NAMALWA (cell line): ENCODE data around the gene SPDEF.

Source experiments
- DNase-seq: peaks from one replicate; pipeline ENCODE4 v3.0.0-alpha.2; 2015; ENCODE audit warnings: low spot score

The SPDEF gene

GRCh38 chr6:34563513-34563870 lies 7.4 kb upstream of the SPDEF start:
- DNase-seq, result no peak

GRCh38 chr6:34562861-34563512 lies 6.9 kb upstream of the SPDEF start:
- no peak for DNase-seq

- no peak for DNase-seq
These were observed 6.2 kb upstream of the SPDEF start for GRCh38 chr6:34562350-34562749.

GRCh38 chr6:34561227-34561530 lies 5.0 kb upstream of the SPDEF start:
- no peak for DNase-seq

- DNase-seq, result no peak
These were observed 4.5 kb upstream of the SPDEF start for GRCh38 chr6:34560366-34561226.

GRCh38 chr6:34559651-34560365 lies 3.7 kb upstream of the SPDEF start:
- no peak for DNase-seq

- DNase-seq, result no peak
These were observed 2.1 kb upstream of the SPDEF start for GRCh38 chr6:34558172-34558714.

- no peak for DNase-seq
These were observed 1.1 kb upstream of the SPDEF start for GRCh38 chr6:34557228-34557627.

- no peak for DNase-seq
These were observed 364 bp upstream of the SPDEF start for GRCh38 chr6:34556493-34556892.

GRCh38 chr6:34555328-34555727 lies 801 bp downstream of the SPDEF start:
- DNase-seq, result no peak

- DNase-seq, result no peak
These were observed 1.2 kb downstream of the SPDEF start for GRCh38 chr6:34555007-34555322.

- no peak for DNase-seq
These were observed 1.7 kb downstream of the SPDEF start for GRCh38 chr6:34554291-34555006.

GRCh38 chr6:34553750-34554149 lies 2.4 kb downstream of the SPDEF start:
- no peak for DNase-seq

GRCh38 chr6:34553146-34553545 lies 3.0 kb downstream of the SPDEF start:
- DNase-seq, result no peak

- no peak for DNase-seq
These were observed 3.5 kb downstream of the SPDEF start for GRCh38 chr6:34552620-34553019.

- no peak for DNase-seq
These were observed 4.4 kb downstream of the SPDEF start for GRCh38 chr6:34551720-34552119.

GRCh38 chr6:34549804-34550202 lies 6.3 kb downstream of the SPDEF start:
- no peak for DNase-seq

GRCh38 chr6:34549026-34549803 lies 6.9 kb downstream of the SPDEF start:
- no peak for DNase-seq

GRCh38 chr6:34547701-34548644 lies 8.2 kb downstream of the SPDEF start:
- DNase-seq, result no peak

- DNase-seq, result no peak
These were observed 9.4 kb downstream of the SPDEF start for GRCh38 chr6:34546551-34547321.
